A549 (cell line): ENCODE measurements around the gene TMCO6.
"Not testable (repeated sequence)": the region's sequence is repeated elsewhere in the genome, so short reads cannot be mapped to it uniquely, and the experiment has no call there.

Source experiments
- CBX2 ChIP-seq: fragments of 200-600 bp; sonication (generic); IDR thresholded peaks from 2 replicates; pipeline ENCODE4 v1.6.1; 2016; ENCODE audit warnings: low read depth, mild to moderate bottlenecking, borderline replicate concordance
- CBX8 ChIP-seq: fragments of 200-600 bp; sonication (generic); IDR thresholded peaks from 2 replicates; pipeline ENCODE4 v1.6.1; 2016
- CTCF ChIP-seq: fragments of >200 bp; sonication (Bioruptor Twin); formaldehyde crosslinking; IDR thresholded peaks from 3 replicates; pipeline ENCODE4 v1.5.1; 2016
- HOXA7 ChIP-seq: fragments of 250-450 bp; sonication (Bioruptor Pico); IDR thresholded peaks from 2 replicates; pipeline ENCODE4 v1.5.0; 2020; ENCODE audit warnings: mild to moderate bottlenecking, moderate library complexity
- JUN ChIP-seq, 2 experiments: fragments of >200 bp; sonication (Bioruptor Twin); formaldehyde crosslinking; IDR thresholded peaks; 2 replicates in 1 of 2; 3 replicates in 1 of 2; pipeline ENCODE4 v1.6.1; 2016 to 2017
- MAZ ChIP-seq: fragments of 150-350 bp; IDR thresholded peaks from 2 replicates; pipeline ENCODE4 v1.6.1; 2014; ENCODE audit warnings: antibody characterized with exemption, low read depth, low read length, borderline replicate concordance
- MYC ChIP-seq: IDR thresholded peaks from 2 replicates; pipeline ENCODE4 v1.6.1; 2012; ENCODE audit warnings: mild to moderate bottlenecking, inconsistent platforms, low read length, improper control_type of control experiment, borderline replicate concordance
- POLR2A ChIP-seq: IDR thresholded peaks from 2 replicates; pipeline ENCODE4 v1.6.1; 2012; ENCODE audit warnings: mild to moderate bottlenecking, low read length
- RAD21 ChIP-seq, 2 experiments: fragments of >200 bp in 1 of 2; sonication (Bioruptor Twin) in 1 of 2; formaldehyde crosslinking in 1 of 2; IDR thresholded peaks in 1 of 2; conservative IDR thresholded peaks in 1 of 2; 2 replicates in 1 of 2; 3 replicates in 1 of 2; pipeline ENCODE4 v1.6.1; 2012 to 2018; ENCODE audit warnings: inconsistent platforms in 1 of 2
- RFX5 ChIP-seq: fragments of 450-650 bp; IDR thresholded peaks from 2 replicates; pipeline ENCODE4 v1.7.1; 2014; ENCODE audit warnings: antibody characterized with exemption, mild to moderate bottlenecking, moderate library complexity
- ZC3H11A ChIP-seq: fragments of 450-650 bp; IDR thresholded peaks from 2 replicates; pipeline ENCODE4 v1.6.1; 2014; ENCODE audit warnings: antibody characterized with exemption, mild to moderate bottlenecking
- TF ChIP-seq, protein P1 (sequence below): IDR thresholded peaks from 2 replicates; pipeline ENCODE4 v1.6.1; 2012

- TF ChIP-seq CTCF; HOXA7 (CRISPR knock-in tag); MYC; CBX8; JUN (IDR thresholded peaks at IDR 0.05); POLR2A; RFX5; ZC3H11A; MAZ; RAD21 (conservative IDR thresholded peaks at IDR 0.05 in 1 of 2, IDR thresholded peaks at IDR 0.05 in 1 of 2); CBX2: not testable (repeated sequence)
- TF ChIP-seq, protein P1, sequence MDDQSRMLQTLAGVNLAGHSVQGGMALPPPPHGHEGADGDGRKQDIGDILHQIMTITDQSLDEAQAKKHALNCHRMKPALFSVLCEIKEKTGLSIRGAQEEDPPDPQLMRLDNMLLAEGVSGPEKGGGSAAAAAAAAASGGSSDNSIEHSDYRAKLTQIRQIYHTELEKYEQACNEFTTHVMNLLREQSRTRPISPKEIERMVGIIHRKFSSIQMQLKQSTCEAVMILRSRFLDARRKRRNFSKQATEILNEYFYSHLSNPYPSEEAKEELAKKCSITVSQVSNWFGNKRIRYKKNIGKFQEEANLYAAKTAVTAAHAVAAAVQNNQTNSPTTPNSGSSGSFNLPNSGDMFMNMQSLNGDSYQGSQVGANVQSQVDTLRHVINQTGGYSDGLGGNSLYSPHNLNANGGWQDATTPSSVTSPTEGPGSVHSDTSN, result not testable (repeated sequence)
These were observed 14.4 kb upstream of the TMCO6 start for GRCh38 chr5:140624886-140625285.
